Measurements from ENCODE around the gene FAM234B. TPM values are rescaled to one million over a fixed set of nuclear protein-coding genes. Genes with fewer than 3 reads are reported as not detected.
"Not testable (repeated sequence)": the region's sequence is repeated elsewhere in the genome, so short reads cannot be mapped to it uniquely, and the experiment has no call there.

FAM234B gene
- total RNA-seq, 1 donor from 2014 or later, result 18.7 TPM

GRCh38 chr12:13030541-13031291 lies 13.5 kb upstream of the FAM234B start:
- TF ChIP-seq CTCF (IDR thresholded peaks at IDR 0.05; ENCODE audit: unreplicated experiment), result no peak
- Mint-ChIP-seq H3K27me3 (peaks cover 7% of the 10 kb centered on the region), H3K4me3 (ENCODE audit: low read depth) (no peak overlapping the region)

GRCh38 chr12:13032164-13032563 lies 12.0 kb upstream of the FAM234B start:
- H3K4me3 Mint-ChIP-seq (ENCODE audit: low read depth), result no peak overlapping the region
- H3K4me1 Mint-ChIP-seq (ENCODE audit: low read depth), result peaks cover 2% of the 10 kb centered on the region
- no peaks in the 10 kb centered on the region for H3K9me3 Mint-ChIP-seq (ENCODE audit: low read depth)
- TF ChIP-seq CTCF (IDR thresholded peaks at IDR 0.05; ENCODE audit: unreplicated experiment), result no peak
- DNase-seq (ENCODE audit: low spot score, unreplicated experiment), result no peak
- H3K27me3 Mint-ChIP-seq, result peaks cover 6% of the 10 kb centered on the region
- H3K27ac Mint-ChIP-seq, result no peak overlapping the region
- no peaks in the 10 kb centered on the region for H3K36me3 Mint-ChIP-seq (ENCODE audit: insufficient read depth)

More at GRCh38 chr12:13030541-13031291, 13.5 kb upstream of the FAM234B start:
- H3K27ac Mint-ChIP-seq, result no peak overlapping the region
- no peaks in the 10 kb centered on the region for H3K36me3 Mint-ChIP-seq (ENCODE audit: insufficient read depth)
- H3K4me1 Mint-ChIP-seq (ENCODE audit: low read depth), result no peaks in the 10 kb centered on the region
- no peaks in the 10 kb centered on the region for H3K9me3 Mint-ChIP-seq (ENCODE audit: low read depth)
- DNase-seq (ENCODE audit: low spot score, unreplicated experiment), result no peak

GRCh38 chr12:13033476-13033875 lies 10.7 kb upstream of the FAM234B start:
- Mint-ChIP-seq H3K27ac (no peak overlapping the region), H3K27me3 (peaks cover 6% of the 10 kb centered on the region), H3K4me1 (ENCODE audit: low read depth) (peaks cover 2% of the 10 kb centered on the region)

GRCh38 chr12:13035335-13035734 lies 8.8 kb upstream of the FAM234B start:
- not testable (repeated sequence) for H3K36me3 Mint-ChIP-seq (ENCODE audit: insufficient read depth); H3K9me3 Mint-ChIP-seq (ENCODE audit: low read depth); H3K4me3 Mint-ChIP-seq (ENCODE audit: low read depth); H3K4me1 Mint-ChIP-seq (ENCODE audit: low read depth); H3K27ac Mint-ChIP-seq; H3K27me3 Mint-ChIP-seq; DNase-seq (ENCODE audit: low spot score, unreplicated experiment)

More at GRCh38 chr12:13033476-13033875, 10.7 kb upstream of the FAM234B start:
- no peaks in the 10 kb centered on the region for H3K9me3 Mint-ChIP-seq (ENCODE audit: low read depth)
- no peak for TF ChIP-seq CTCF (IDR thresholded peaks at IDR 0.05; ENCODE audit: unreplicated experiment)
- no peak overlapping the region for H3K4me3 Mint-ChIP-seq (ENCODE audit: low read depth)
- no peaks in the 10 kb centered on the region for H3K36me3 Mint-ChIP-seq (ENCODE audit: insufficient read depth)
- no peak for DNase-seq (ENCODE audit: low spot score, unreplicated experiment)

- no peak for DNase-seq (ENCODE audit: low spot score, unreplicated experiment)
- no peaks in the 10 kb centered on the region for H3K9me3 Mint-ChIP-seq (ENCODE audit: low read depth)
- no peak overlapping the region for H3K27ac Mint-ChIP-seq
- no peak overlapping the region for H3K4me3 Mint-ChIP-seq (ENCODE audit: low read depth)
- no peaks in the 10 kb centered on the region for H3K36me3 Mint-ChIP-seq (ENCODE audit: insufficient read depth)
- H3K27me3 Mint-ChIP-seq, result peaks cover 15% of the 10 kb centered on the region
- no peak for TF ChIP-seq CTCF (IDR thresholded peaks at IDR 0.05; ENCODE audit: unreplicated experiment)
- H3K4me1 Mint-ChIP-seq (ENCODE audit: low read depth), result peaks cover 18% of the 10 kb centered on the region
Observed at GRCh38 chr12:13036881-13037280, 7.3 kb upstream of the FAM234B start.
